NCI-H526 (cell line): ENCODE measurements around the gene CNPY1.

Experiments
- DNase-seq, 2 experiments: peaks; one replicate each; lab custom pipeline; 2025; lab: John Stamatoyannopoulos, UW

CNPY1 gene

GRCh38 chr7:155466814-155467733 lies 79.3 kb downstream of the CNPY1 start:
- peak; percentile 93 to 98 for DNase-seq

- DNase-seq = peak; percentile 65 to 92
These were observed 80.1 kb downstream of the CNPY1 start for GRCh38 chr7:155466142-155466813.

- DNase-seq = no peak
These were observed 80.6 kb downstream of the CNPY1 start for GRCh38 chr7:155465761-155466141.

- no peak for DNase-seq
These were observed 81.2 kb downstream of the CNPY1 start for GRCh38 chr7:155464948-155465739.

GRCh38 chr7:155464183-155464582 lies 82.2 kb downstream of the CNPY1 start:
- peak in 1 of 2 experiments; percentile 52 for DNase-seq

- DNase-seq = peak in 1 of 2 experiments; percentile 44
These were observed 83.1 kb downstream of the CNPY1 start for GRCh38 chr7:155463114-155463811.

GRCh38 chr7:155462163-155462735 lies 84.1 kb downstream of the CNPY1 start:
- no peak for DNase-seq

GRCh38 chr7:155461631-155462030 lies 84.7 kb downstream of the CNPY1 start:
- peak in 1 of 2 experiments; percentile 23 for DNase-seq

- DNase-seq = no peak
These were observed 85.3 kb downstream of the CNPY1 start for GRCh38 chr7:155460926-155461613.

GRCh38 chr7:155459700-155460461 lies 86.5 kb downstream of the CNPY1 start:
- DNase-seq = peak in 1 of 2 experiments; percentile 62

- DNase-seq = peak; percentile 30 to 86
These were observed 87.3 kb downstream of the CNPY1 start for GRCh38 chr7:155458878-155459699.

GRCh38 chr7:155458111-155458877 lies 88.1 kb downstream of the CNPY1 start, which contains the start of gene EN2:
Gene EN2, plus strand, starts transcription at chr7:155458129. Its CDS starts 249 bp downstream, at chr7:155458378.
- peak in 1 of 2 experiments; percentile 63 for DNase-seq

- no peak for DNase-seq
These were observed 88.7 kb downstream of the CNPY1 start for GRCh38 chr7:155457544-155458110.

GRCh38 chr7:155456738-155457543 lies 89.4 kb downstream of the CNPY1 start:
- DNase-seq = peak; percentile 97 to 99

GRCh38 chr7:155455776-155456737 lies 90.3 kb downstream of the CNPY1 start:
- DNase-seq = peak in 1 of 2 experiments; percentile 53
